Measurements from ENCODE around the gene UGT2A3. TPM values are rescaled to one million over a fixed set of nuclear protein-coding genes. Genes with fewer than 3 reads are reported as not detected.

The UGT2A3 gene
- total and polyA plus RNA-seq, 2 of the 8 experiments (the other 6 are each of a cell fraction or from before 2014, with no cell fraction given) = not detected

GRCh38 chr4:68984947-68985346, 33.3 kb upstream of the UGT2A3 start (continued):
- TF ChIP-seq CBX8 (IDR thresholded peaks at IDR 0.05; ENCODE audit: borderline replicate concordance, low read depth, low read length) (no peak), CTBP2 (IDR thresholded peaks at IDR 0.05; ENCODE audit: borderline replicate concordance, insufficient read depth, insufficient read length, low read length) (no peak), SAP30 (IDR thresholded peaks at IDR 0.05; ENCODE audit: insufficient read depth, insufficient replicate concordance, low read length) (no peak), EZH2 (IDR thresholded peaks at IDR 0.05; ENCODE audit: low read depth, low read length, severe bottlenecking) (no peak), CHD2 (IDR thresholded peaks at IDR 0.05; ENCODE audit: low read length) (no peak), MAFK (IDR thresholded peaks at IDR 0.05; ENCODE audit: low read depth, low read length) (no peak), JUND (IDR thresholded peaks at IDR 0.05; ENCODE audit: low read length) (no peak), BRCA1 (IDR thresholded peaks at IDR 0.05; ENCODE audit: low read depth, low read length) (no peak), RNF2 (IDR thresholded peaks at IDR 0.05; ENCODE audit: borderline replicate concordance, low read depth, low read length, missing control alignments, poor library complexity, severe bottlenecking) (no peak), ZNF274 (IDR thresholded peaks at IDR 0.05; ENCODE audit: borderline replicate concordance, extremely low read depth, low read length) (no peak), GABPA (IDR thresholded peaks at IDR 0.05; ENCODE audit: borderline replicate concordance, insufficient read depth, low read length) (no peak), FOSL1 (IDR thresholded peaks at IDR 0.05; ENCODE audit: insufficient read depth, low read depth, low read length) (no peak), CBX5 (IDR thresholded peaks at IDR 0.05; ENCODE audit: low read depth, low read length) (no peak), E2F6 (IDR thresholded peaks at IDR 0.05) (no peak), KDM1A (IDR thresholded peaks at IDR 0.05; ENCODE audit: borderline replicate concordance, low read length) (no peak)
